ENCODE data around the gene EGF. TPM values are rescaled to one million over a fixed set of nuclear protein-coding genes. Genes with fewer than 3 reads are reported as not detected.

Gene EGF
- total RNA-seq, 1 experiment from 2014 or later = 1.5 TPM

GRCh38 chr4:110055158-110055768, 142.6 kb downstream of the EGF start:
- no peaks in the 10 kb centered on the region for H3K9me3 ChIP-seq (ENCODE audit: control insufficient read depth, low read depth, low read length)
- no peak for TF ChIP-seq CTCF (conservative IDR thresholded peaks at IDR 0.05)
- H4K8ac ChIP-seq (replicated peaks; ENCODE audit: insufficient read length, low read depth, low read length) = no peak overlapping the region
- H3K9me3 Mint-ChIP-seq = no peaks in the 10 kb centered on the region
- H2AFZ ChIP-seq (ENCODE audit: low read length) = no peak overlapping the region
- H3K27me3 Mint-ChIP-seq (ENCODE audit: low read depth) = no peaks in the 10 kb centered on the region
- H3K27ac Mint-ChIP-seq = peak overlapping the region; percentile 55 to 79 (median 59); a peak in 4 of 7 replicates
- H3K36me3 Mint-ChIP-seq (ENCODE audit: insufficient read depth in 1 of 3, low read depth in 3 of 3) = peaks cover 9 to 39% (median 21%) of the 10 kb centered on the region in 3 experiments
- H3K4ac ChIP-seq (ENCODE audit: low read depth, low read length) = no peak overlapping the region
- H3K27ac ChIP-seq (ENCODE audit: insufficient read length, low read depth, low read length) = no peak overlapping the region
- no peaks in the 10 kb centered on the region for H3K79me2 ChIP-seq (ENCODE audit: insufficient read depth, low read length)
- H2BK20ac ChIP-seq (ENCODE audit: low read depth, low read length, poor library complexity, severe bottlenecking) = no peak overlapping the region
- H4K20me1 ChIP-seq (ENCODE audit: control insufficient read depth, insufficient read depth, insufficient read length) = no peaks in the 10 kb centered on the region
- H3K4me3 Mint-ChIP-seq = no peak overlapping the region
- no peak overlapping the region for H3K9ac ChIP-seq (ENCODE audit: extremely low read depth, insufficient read length, low read length)
- no peak overlapping the region for H3K14ac ChIP-seq (ENCODE audit: insufficient read depth, low read length)
- H3T11ph ChIP-seq (ENCODE audit: low read length) = no peak overlapping the region
- no peak overlapping the region for H4K5ac ChIP-seq (ENCODE audit: insufficient read length, low read depth, low read length)
- WGBS (ENCODE audit: extremely low coverage, insufficient read length, low lambda C conversion rate) = no CpG with 5 or more reads among the region's 3 CpGs
- DNase-seq = no peak
- no peak overlapping the region for H3K4me2 ChIP-seq (ENCODE audit: insufficient read depth, insufficient read length, low read length)
- H3K27me3 ChIP-seq (ENCODE audit: insufficient read depth, low read length) = no peaks in the 10 kb centered on the region
- no peaks in the 10 kb centered on the region for H3K79me1 ChIP-seq (ENCODE audit: insufficient read depth, low read depth, low read length, poor library complexity, severe bottlenecking)
- no peak overlapping the region for H4K91ac ChIP-seq (ENCODE audit: insufficient read length, low read depth, low read length)
- no peak overlapping the region for H2AK5ac ChIP-seq (ENCODE audit: insufficient read length, low read length)
- H3K23ac ChIP-seq (ENCODE audit: insufficient read length, low read depth, low read length) = no peak overlapping the region
- no peak overlapping the region for H2BK5ac ChIP-seq (ENCODE audit: insufficient read length, low read length)
- no peaks in the 10 kb centered on the region for H3K4me1 ChIP-seq (ENCODE audit: insufficient read depth, low read length)
- H2BK120ac ChIP-seq (ENCODE audit: low read depth, low read length, poor library complexity, severe bottlenecking) = no peak overlapping the region
- H3K18ac ChIP-seq (ENCODE audit: insufficient read length, low read depth, low read length) = no peak overlapping the region
- no peak overlapping the region for H3K56ac ChIP-seq (ENCODE audit: insufficient read length, low read depth, low read length)
- no peak overlapping the region for H2BK15ac ChIP-seq (ENCODE audit: low read depth, low read length)
- no peaks in the 10 kb centered on the region for H3K23me2 ChIP-seq (ENCODE audit: insufficient read length, low read depth, low read length, poor library complexity, severe bottlenecking)
- H3K4me1 Mint-ChIP-seq = peaks cover 9 to 10% of the 10 kb centered on the region in 2 experiments
- H2BK12ac ChIP-seq (ENCODE audit: insufficient read length, low read depth, low read length) = no peak overlapping the region
